ENCODE measurements around the gene CREB3. TPM values are rescaled to one million over a fixed set of nuclear protein-coding genes. Genes with fewer than 3 reads are reported as not detected.

The CREB3 gene
- polyA plus RNA-seq, 1 donor from 2014 or later = 88.4 TPM

- Histone ChIP-seq H3K27ac (ENCODE audit: low read length) (no peak overlapping the region), H4K20me1 (ENCODE audit: insufficient read depth) (no peaks in the 10 kb centered on the region), H3F3A (ENCODE audit: insufficient read depth, low read length, poor library complexity, severe bottlenecking) (no peaks in the 10 kb centered on the region), H3K9me2 (ENCODE audit: insufficient read depth, low read length) (no peaks in the 10 kb centered on the region), H3K79me2 (replicated peaks; ENCODE audit: insufficient read depth, low read length) (no peaks in the 10 kb centered on the region), H3K4me2 (ENCODE audit: low read length) (no peak overlapping the region), H3K9ac (ENCODE audit: low read length) (no peak overlapping the region), H2AFZ (ENCODE audit: low read depth, low read length) (no peak overlapping the region), H3K9me3 (ENCODE audit: low read length) (no peaks in the 10 kb centered on the region), H3K36me3 (ENCODE audit: insufficient read depth, low read length) (peaks cover 12% of the 10 kb centered on the region), H3K27me3 (ENCODE audit: insufficient read depth, low read depth, low read length) (no peaks in the 10 kb centered on the region), H3K4me3 (ENCODE audit: low read length) (no peak overlapping the region)
- TF ChIP-seq POLR2AphosphoS5 (IDR thresholded peaks at IDR 0.05) = no peak
- TF ChIP-seq, protein P1, sequence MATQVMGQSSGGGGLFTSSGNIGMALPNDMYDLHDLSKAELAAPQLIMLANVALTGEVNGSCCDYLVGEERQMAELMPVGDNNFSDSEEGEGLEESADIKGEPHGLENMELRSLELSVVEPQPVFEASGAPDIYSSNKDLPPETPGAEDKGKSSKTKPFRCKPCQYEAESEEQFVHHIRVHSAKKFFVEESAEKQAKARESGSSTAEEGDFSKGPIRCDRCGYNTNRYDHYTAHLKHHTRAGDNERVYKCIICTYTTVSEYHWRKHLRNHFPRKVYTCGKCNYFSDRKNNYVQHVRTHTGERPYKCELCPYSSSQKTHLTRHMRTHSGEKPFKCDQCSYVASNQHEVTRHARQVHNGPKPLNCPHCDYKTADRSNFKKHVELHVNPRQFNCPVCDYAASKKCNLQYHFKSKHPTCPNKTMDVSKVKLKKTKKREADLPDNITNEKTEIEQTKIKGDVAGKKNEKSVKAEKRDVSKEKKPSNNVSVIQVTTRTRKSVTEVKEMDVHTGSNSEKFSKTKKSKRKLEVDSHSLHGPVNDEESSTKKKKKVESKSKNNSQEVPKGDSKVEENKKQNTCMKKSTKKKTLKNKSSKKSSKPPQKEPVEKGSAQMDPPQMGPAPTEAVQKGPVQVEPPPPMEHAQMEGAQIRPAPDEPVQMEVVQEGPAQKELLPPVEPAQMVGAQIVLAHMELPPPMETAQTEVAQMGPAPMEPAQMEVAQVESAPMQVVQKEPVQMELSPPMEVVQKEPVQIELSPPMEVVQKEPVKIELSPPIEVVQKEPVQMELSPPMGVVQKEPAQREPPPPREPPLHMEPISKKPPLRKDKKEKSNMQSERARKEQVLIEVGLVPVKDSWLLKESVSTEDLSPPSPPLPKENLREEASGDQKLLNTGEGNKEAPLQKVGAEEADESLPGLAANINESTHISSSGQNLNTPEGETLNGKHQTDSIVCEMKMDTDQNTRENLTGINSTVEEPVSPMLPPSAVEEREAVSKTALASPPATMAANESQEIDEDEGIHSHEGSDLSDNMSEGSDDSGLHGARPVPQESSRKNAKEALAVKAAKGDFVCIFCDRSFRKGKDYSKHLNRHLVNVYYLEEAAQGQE (IDR thresholded peaks at IDR 0.05; ENCODE audit: borderline replicate concordance) = no peak
Measured at GRCh38 chr9:35706951-35707350, 25.5 kb upstream of the CREB3 start.

- Histone ChIP-seq H4K20me1 (ENCODE audit: insufficient read depth) (no peaks in the 10 kb centered on the region), H3K27ac (ENCODE audit: low read length) (no peak overlapping the region), H3K27me3 (ENCODE audit: insufficient read depth, low read depth, low read length) (no peaks in the 10 kb centered on the region), H3K9me2 (ENCODE audit: insufficient read depth, low read length) (no peaks in the 10 kb centered on the region), H3K36me3 (ENCODE audit: insufficient read depth, low read length) (peaks cover 12% of the 10 kb centered on the region), H3F3A (ENCODE audit: insufficient read depth, low read length, poor library complexity, severe bottlenecking) (no peaks in the 10 kb centered on the region), H3K9ac (ENCODE audit: low read length) (no peak overlapping the region), H3K9me3 (ENCODE audit: low read length) (no peaks in the 10 kb centered on the region), H3K4me2 (ENCODE audit: low read length) (no peak overlapping the region), H3K4me3 (ENCODE audit: low read length) (no peak overlapping the region), H3K79me2 (replicated peaks; ENCODE audit: insufficient read depth, low read length) (no peaks in the 10 kb centered on the region), H2AFZ (ENCODE audit: low read depth, low read length) (no peak overlapping the region)
- TF ChIP-seq, protein P2, sequence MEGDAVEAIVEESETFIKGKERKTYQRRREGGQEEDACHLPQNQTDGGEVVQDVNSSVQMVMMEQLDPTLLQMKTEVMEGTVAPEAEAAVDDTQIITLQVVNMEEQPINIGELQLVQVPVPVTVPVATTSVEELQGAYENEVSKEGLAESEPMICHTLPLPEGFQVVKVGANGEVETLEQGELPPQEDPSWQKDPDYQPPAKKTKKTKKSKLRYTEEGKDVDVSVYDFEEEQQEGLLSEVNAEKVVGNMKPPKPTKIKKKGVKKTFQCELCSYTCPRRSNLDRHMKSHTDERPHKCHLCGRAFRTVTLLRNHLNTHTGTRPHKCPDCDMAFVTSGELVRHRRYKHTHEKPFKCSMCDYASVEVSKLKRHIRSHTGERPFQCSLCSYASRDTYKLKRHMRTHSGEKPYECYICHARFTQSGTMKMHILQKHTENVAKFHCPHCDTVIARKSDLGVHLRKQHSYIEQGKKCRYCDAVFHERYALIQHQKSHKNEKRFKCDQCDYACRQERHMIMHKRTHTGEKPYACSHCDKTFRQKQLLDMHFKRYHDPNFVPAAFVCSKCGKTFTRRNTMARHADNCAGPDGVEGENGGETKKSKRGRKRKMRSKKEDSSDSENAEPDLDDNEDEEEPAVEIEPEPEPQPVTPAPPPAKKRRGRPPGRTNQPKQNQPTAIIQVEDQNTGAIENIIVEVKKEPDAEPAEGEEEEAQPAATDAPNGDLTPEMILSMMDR (IDR thresholded peaks at IDR 0.05; ENCODE audit: poor library complexity, severe bottlenecking) = no peak
Measured at GRCh38 chr9:35708146-35708545, 24.3 kb upstream of the CREB3 start.

DNA sequence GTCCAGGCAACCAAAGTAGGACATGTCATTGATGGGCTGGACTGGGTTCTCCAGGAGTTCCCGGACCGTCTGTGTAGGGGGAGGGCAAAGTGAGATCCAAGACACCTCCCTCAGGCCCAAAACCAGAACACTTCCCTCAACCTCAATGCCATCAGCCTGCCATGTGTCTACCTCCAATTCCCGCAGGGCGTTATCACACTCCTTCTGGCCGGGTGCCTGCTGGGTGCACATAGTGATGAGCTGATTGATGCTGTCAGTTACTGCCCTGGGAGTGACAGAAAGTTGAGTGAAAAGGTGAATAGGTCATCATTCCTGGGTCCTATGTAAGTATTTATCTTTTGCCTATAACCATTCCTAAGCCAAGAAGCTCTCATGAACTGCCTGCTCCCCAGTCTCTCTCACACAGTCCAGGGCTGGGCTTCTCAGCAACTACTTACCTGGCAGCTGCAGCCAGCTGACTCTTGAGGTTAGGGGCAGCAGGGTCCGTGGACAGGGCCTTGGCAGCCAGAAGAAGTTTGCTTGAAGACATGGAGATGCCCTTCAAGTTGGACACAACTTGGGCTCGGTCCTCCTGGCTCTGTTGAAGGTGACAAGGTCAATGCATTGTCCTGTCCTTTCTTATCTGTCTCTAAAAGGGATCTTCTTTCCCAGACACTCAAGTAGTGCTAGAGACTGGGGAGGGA lies 21.5 kb upstream of the CREB3 start:
- Histone ChIP-seq H3F3A (ENCODE audit: insufficient read depth, low read length, poor library complexity, severe bottlenecking) (no peaks in the 10 kb centered on the region), H4K20me1 (ENCODE audit: insufficient read depth) (no peaks in the 10 kb centered on the region), H3K9me2 (ENCODE audit: insufficient read depth, low read length) (no peaks in the 10 kb centered on the region), H3K36me3 (ENCODE audit: insufficient read depth, low read length) (peaks cover 12% of the 10 kb centered on the region), H2AFZ (ENCODE audit: low read depth, low read length) (no peak overlapping the region), H3K9me3 (ENCODE audit: low read length) (no peaks in the 10 kb centered on the region), H3K79me2 (replicated peaks; ENCODE audit: insufficient read depth, low read length) (no peaks in the 10 kb centered on the region), H3K27ac (ENCODE audit: low read length) (no peak overlapping the region), H3K27me3 (ENCODE audit: insufficient read depth, low read depth, low read length) (no peaks in the 10 kb centered on the region), H3K9ac (ENCODE audit: low read length) (no peak overlapping the region), H3K4me3 (ENCODE audit: low read length) (no peak overlapping the region), H3K4me2 (ENCODE audit: low read length) (no peak overlapping the region)
- TF ChIP-seq RAD21 (conservative IDR thresholded peaks at IDR 0.05) = no peak

All from neural cell (in vitro differentiated cells).